ENCODE data around the gene GRPEL1. TPM values are rescaled to one million over a fixed set of nuclear protein-coding genes. Genes with fewer than 3 reads are reported as not detected.

GRPEL1 gene
- total and polyA plus RNA-seq, 2 of the 13 experiments (the other 11 are each of a cell fraction or from before 2014, with no cell fraction given) = 32.3 to 141 TPM

- TF ChIP-seq ZNF782 (CRISPR knock-in tag; IDR thresholded peaks at IDR 0.05; ENCODE audit: borderline replicate concordance) (0 out of 2 replicates have a peak, but pooled peaks have one; percentile 51), NFKB2 (CRISPR knock-in tag; IDR thresholded peaks at IDR 0.05; ENCODE audit: borderline replicate concordance) (peak; percentile 88; the same call in 1 of the 2 replicates), IKZF1 (IDR thresholded peaks at IDR 0.05) (no peak), HDAC1 (CRISPR knock-in tag; IDR thresholded peaks at IDR 0.05) (0 out of 2 replicates have a peak, but pooled peaks have one; percentile 22), LCORL (IDR thresholded peaks at IDR 0.05) (no peak), LCORL (CRISPR knock-in tag; IDR thresholded peaks at IDR 0.05) (0 out of 2 replicates have a peak, but pooled peaks have one; percentile 39), KDM3A (CRISPR knock-in tag; IDR thresholded peaks at IDR 0.05; ENCODE audit: low read depth) (no peak), ARNT2 (CRISPR knock-in tag; IDR thresholded peaks at IDR 0.05; ENCODE audit: low read depth) (0 out of 2 replicates have a peak, but pooled peaks have one; percentile 25), HNF4G (IDR thresholded peaks at IDR 0.05; ENCODE audit: borderline replicate concordance, low read depth, low read length) (no peak), HNF4G (CRISPR knock-in tag; IDR thresholded peaks at IDR 0.05; ENCODE audit: borderline replicate concordance, low read depth) (no peak), NFRKB (IDR thresholded peaks at IDR 0.05) (no peak), NFIB (CRISPR knock-in tag; IDR thresholded peaks at IDR 0.05; ENCODE audit: borderline replicate concordance) (no peak), SMYD3 (CRISPR knock-in tag; IDR thresholded peaks at IDR 0.05) (no peak), TFAP4 (IDR thresholded peaks at IDR 0.05; ENCODE audit: borderline replicate concordance, low read depth) (peak; percentile 20; the same call in 1 of the 2 replicates), ZNF891 (CRISPR knock-in tag; IDR thresholded peaks at IDR 0.05) (peak; percentile 82; the same call in 1 of the 2 replicates), ZNF225 (CRISPR knock-in tag; IDR thresholded peaks at IDR 0.05) (0 out of 2 replicates have a peak, but pooled peaks have one; percentile 46), TRIM24 (CRISPR knock-in tag; IDR thresholded peaks at IDR 0.05) (no peak), GABPB1 (CRISPR knock-in tag; IDR thresholded peaks at IDR 0.05) (peak; percentile 60; the same call in 1 of the 2 replicates), KMT2B (CRISPR knock-in tag; IDR thresholded peaks at IDR 0.05) (no peak), ZBTB37 (CRISPR knock-in tag; IDR thresholded peaks at IDR 0.05) (no peak), JUNB (CRISPR knock-in tag; IDR thresholded peaks at IDR 0.05; ENCODE audit: borderline replicate concordance) (no peak), DRAP1 (CRISPR knock-in tag; IDR thresholded peaks at IDR 0.05) (no peak; the same call in 1 of the 2 replicates), ZNF501 (CRISPR knock-in tag; IDR thresholded peaks at IDR 0.05) (peak; percentile 35; the same call in 1 of the 2 replicates), CHCHD3 (CRISPR knock-in tag; IDR thresholded peaks at IDR 0.05) (no peak), NFYC (CRISPR knock-in tag; IDR thresholded peaks at IDR 0.05) (no peak), MEIS1 (CRISPR knock-in tag; IDR thresholded peaks at IDR 0.05; ENCODE audit: borderline replicate concordance) (no peak), TRAFD1 (CRISPR knock-in tag; IDR thresholded peaks at IDR 0.05; ENCODE audit: borderline replicate concordance) (no peak), ZNF746 (CRISPR knock-in tag; IDR thresholded peaks at IDR 0.05) (0 out of 2 replicates have a peak, but pooled peaks have one; percentile 20)
Observed at GRCh38 chr4:7101692-7102515, 34.0 kb upstream of the GRPEL1 start (continued).

All from HepG2 (cell line).